ENCODE measurements around the gene GALNS.

The GALNS gene

DNA sequence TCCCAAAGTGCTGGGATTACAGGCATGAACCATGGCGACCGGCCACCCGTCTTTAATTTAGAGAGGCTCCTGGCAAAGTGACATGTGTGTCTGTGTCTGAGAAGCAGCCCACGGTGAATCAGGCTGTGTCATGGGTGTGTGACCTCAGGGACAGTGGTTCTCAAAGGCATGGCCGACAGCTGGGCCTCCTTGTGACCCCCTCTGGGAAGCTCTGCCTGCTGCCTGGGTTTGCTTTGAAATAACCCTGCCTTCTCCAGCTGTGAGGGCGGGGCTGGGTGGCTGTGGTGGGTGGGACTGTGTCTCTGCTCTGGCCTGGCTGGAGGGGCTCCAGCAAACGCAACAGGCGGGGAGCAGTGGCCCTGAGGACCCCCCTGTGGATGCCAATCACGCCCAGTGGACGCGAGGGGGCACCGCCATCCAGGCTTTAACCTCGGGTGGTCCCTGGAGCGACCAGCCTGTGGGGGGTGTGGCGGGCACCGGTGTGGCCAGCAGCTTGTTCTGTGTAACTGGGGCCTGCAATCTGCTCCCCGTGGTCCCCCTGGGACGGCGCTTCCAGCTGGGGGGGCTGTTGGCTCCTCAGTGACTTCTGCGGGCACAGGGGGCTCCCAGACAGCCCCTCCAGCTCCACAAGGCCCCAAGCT is 36.2 kb downstream of the GALNS start:
- POLR2A ChIA-PET: no interaction called here

GRCh38 chr16:88819126-88819525 is 37.6 kb downstream of the GALNS start:
- no peak for TF ChIP-seq CTCF (IDR thresholded peaks at IDR 0.05; ENCODE audit: insufficient read depth, low read length, missing control alignments)
- ChIA-PET POLR2A (no interaction called here), CTCF (interaction anchor here (1.2 kb wide), 2 partner anchors 9 to 11 kb away, joined by 3 to 5 read pairs; no protein-coding TSS in a partner anchor)
- no peak overlapping the region for H3K4me3 ChIP-seq (ENCODE audit: low read depth, low read length)
- no peak for DNase-seq (ENCODE audit: low read depth, low spot score)

More for the DNA sequence above, 36.2 kb downstream of the GALNS start:
- CTCF ChIA-PET: interaction anchor here (0.7 to 1.7 kb wide), 4 partner anchors 8 to 347 kb away, joined by 3 to 5 read pairs (median 4); no protein-coding TSS in a partner anchor
- H3K4me3 ChIP-seq (ENCODE audit: low read depth, low read length): no peak overlapping the region
- no peak for DNase-seq (ENCODE audit: low read depth, low spot score)
- no peak for TF ChIP-seq CTCF (IDR thresholded peaks at IDR 0.05; ENCODE audit: insufficient read depth, low read length, missing control alignments)

DNA sequence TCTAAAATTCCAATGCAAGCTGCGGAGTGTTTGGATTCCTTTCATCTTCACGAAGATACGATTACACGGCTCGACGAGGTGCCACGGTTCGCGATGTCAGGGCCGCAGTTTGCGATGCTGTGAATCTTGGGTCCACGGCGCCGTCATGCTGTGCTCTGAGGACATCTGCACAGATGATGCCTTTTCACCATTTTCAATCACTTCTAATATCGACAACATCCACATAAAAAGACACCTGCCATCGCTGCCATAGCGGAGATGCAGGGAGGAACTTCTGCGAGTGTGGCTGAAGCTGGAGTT is 38.2 kb downstream of the GALNS start:
- no peak for DNase-seq (ENCODE audit: low read depth, low spot score)
- no peak for TF ChIP-seq CTCF (IDR thresholded peaks at IDR 0.05; ENCODE audit: insufficient read depth, low read length, missing control alignments)
- no peak overlapping the region for H3K4me3 ChIP-seq (ENCODE audit: low read depth, low read length)
- ChIA-PET CTCF (interaction anchor here (0.8 to 4.3 kb wide), 5 partner anchors 9 to 398 kb away, joined by 3 to 20 read pairs (median 4); partner anchors contain the start of genes GALNS and TRAPPC2L), POLR2A (no interaction called here)

- CTCF ChIA-PET: interaction anchor here (0.8 to 4.3 kb wide), 5 partner anchors 8 to 398 kb away, joined by 3 to 20 read pairs (median 4); partner anchors contain the start of genes GALNS and TRAPPC2L
- POLR2A ChIA-PET: no interaction called here
- DNase-seq (ENCODE audit: low read depth, low spot score): no peak
- TF ChIP-seq CTCF (IDR thresholded peaks at IDR 0.05; ENCODE audit: insufficient read depth, low read length, missing control alignments): no peak
- H3K4me3 ChIP-seq (ENCODE audit: low read depth, low read length): no peak overlapping the region
Observed at GRCh38 chr16:88817785-88818574, 38.8 kb downstream of the GALNS start.

- DNase-seq (ENCODE audit: low read depth, low spot score): no peak
- ChIA-PET POLR2A (no interaction called here), CTCF (interaction anchor here (1.1 to 4.3 kb wide), 2 partner anchors 41 to 350 kb away, joined by 4 to 20 read pairs; partner anchors contain the start of genes GALNS and TRAPPC2L)
- no peak overlapping the region for H3K4me3 ChIP-seq (ENCODE audit: low read depth, low read length)
- no peak for TF ChIP-seq CTCF (IDR thresholded peaks at IDR 0.05; ENCODE audit: insufficient read depth, low read length, missing control alignments)
Observed at GRCh38 chr16:88816736-88817535, 39.8 kb downstream of the GALNS start.
